ENCODE data around the gene TAS2R41. TPM values are rescaled to one million over a fixed set of nuclear protein-coding genes. Genes with fewer than 3 reads are reported as not detected.
"Not testable (repeated sequence)": the region's sequence is repeated elsewhere in the genome, so short reads cannot be mapped to it uniquely, and the experiment has no call there.

The TAS2R41 gene
- total and polyA plus RNA-seq, 7 experiments from 2014 or later, result 1.7 to 3.4 (median 2.0) TPM; not detected in 3

- intact Hi-C loops (cut with micrococcal nuclease), result no loop called here
- ChIA-PET POLR2A (no interaction called here), CTCF (no interaction called here)
- H3K4me3 Mint-ChIP-seq, result peak overlapping the region in 1 of 10 donors; percentile 19
- Histone ChIP-seq H3K27me3 (ENCODE audit: control insufficient read depth in 2 of 2, insufficient read depth in 2 of 2, low read length in 2 of 2) (no peaks in the 10 kb centered on the region), H3K4me3 (ENCODE audit: low read length) (no peak overlapping the region), H3K9me3 (ENCODE audit: control insufficient read depth in 2 of 3, low read length in 3 of 3) (no peaks in the 10 kb centered on the region), H3K36me3 (ENCODE audit: control insufficient read depth in 2 of 3, insufficient read depth in 3 of 3, low read length in 3 of 3) (no peaks in the 10 kb centered on the region), H3K27ac (ENCODE audit: low read depth, low read length) (no peak overlapping the region), H3K4me1 (ENCODE audit: control insufficient read depth in 2 of 2, insufficient read depth in 2 of 2, low read length in 2 of 2) (peaks cover 0 to 8% of the 10 kb centered on the region in 2 donors)
- DNase-seq, result no peak
- ATAC-seq, result no peak
- no peak overlapping the region for H3K27ac Mint-ChIP-seq
- peaks cover 0 to 5% (median 0%) of the 10 kb centered on the region in 11 donors for H3K9me3 Mint-ChIP-seq
- H3K4me1 Mint-ChIP-seq, result peaks cover 0 to 60% (median 44%) of the 10 kb centered on the region in 7 donors
- H3K36me3 Mint-ChIP-seq, result peaks cover 0 to 18% (median 8%) of the 10 kb centered on the region in 5 donors
- H3K27me3 Mint-ChIP-seq, result peaks cover 0 to 4% (median 0%) of the 10 kb centered on the region in 5 donors
These were observed 1.5 kb downstream of the TAS2R41 start for GRCh38 chr7:143479055-143479766.

GRCh38 chr7:143480501-143480900, 2.8 kb downstream of the TAS2R41 start:
- no peak overlapping the region for H3K27ac ChIP-seq (ENCODE audit: low read depth, low read length)
- ChIA-PET CTCF (interaction anchor here (0.6 kb wide), 1 partner anchor 105 kb away, joined by 3 read pairs; no protein-coding TSS in a partner anchor), POLR2A (no interaction called here)
- intact Hi-C loops (cut with micrococcal nuclease), result no loop called here
- H3K27me3 ChIP-seq (ENCODE audit: control insufficient read depth in 2 of 2, insufficient read depth in 2 of 2, low read length in 2 of 2), result no peaks in the 10 kb centered on the region
- peaks cover 0 to 8% of the 10 kb centered on the region in 2 donors for H3K4me1 ChIP-seq (ENCODE audit: control insufficient read depth in 2 of 2, insufficient read depth in 2 of 2, low read length in 2 of 2)
- Mint-ChIP-seq H3K4me1 (peaks cover 0 to 65% (median 44%) of the 10 kb centered on the region in 7 donors), H3K4me3 (peak overlapping the region in 1 of 10 donors; percentile 44), H3K9me3 (no peaks in the 10 kb centered on the region), H3K36me3 (peaks cover 0 to 18% (median 5%) of the 10 kb centered on the region in 5 donors), H3K27ac (no peak overlapping the region), H3K27me3 (no peaks in the 10 kb centered on the region)
- no peak overlapping the region for H3K4me3 ChIP-seq (ENCODE audit: low read length)
- no peak for DNase-seq
- no peak for ATAC-seq
- H3K9me3 ChIP-seq (ENCODE audit: control insufficient read depth in 2 of 3, low read length in 3 of 3), result no peaks in the 10 kb centered on the region
- H3K36me3 ChIP-seq (ENCODE audit: control insufficient read depth in 2 of 3, insufficient read depth in 3 of 3, low read length in 3 of 3), result no peaks in the 10 kb centered on the region

GRCh38 chr7:143484119-143484518, 6.4 kb downstream of the TAS2R41 start:
- no peak overlapping the region for H3K27ac ChIP-seq (ENCODE audit: low read depth, low read length)
- H3K36me3 ChIP-seq (ENCODE audit: control insufficient read depth in 2 of 3, insufficient read depth in 3 of 3, low read length in 3 of 3), result peaks cover 0 to 8% (median 0%) of the 10 kb centered on the region in 3 experiments
- Mint-ChIP-seq H3K4me3 (no peak overlapping the region), H3K27ac (peak overlapping the region in 1 of 9 donors; percentile 25), H3K4me1 (peaks cover 0 to 45% (median 32%) of the 10 kb centered on the region in 7 donors), H3K36me3 (peaks cover 0 to 35% (median 16%) of the 10 kb centered on the region in 5 donors), H3K27me3 (no peaks in the 10 kb centered on the region), H3K9me3 (no peaks in the 10 kb centered on the region)
- CTCF ChIA-PET, result interaction anchor here (0.6 kb wide), 1 partner anchor 21 kb away, joined by 3 read pairs; no protein-coding TSS in a partner anchor
- intact Hi-C loops (cut with micrococcal nuclease), result no loop called here
- no peaks in the 10 kb centered on the region for H3K27me3 ChIP-seq (ENCODE audit: control insufficient read depth in 2 of 2, insufficient read depth in 2 of 2, low read length in 2 of 2)
- peaks cover 0 to 8% of the 10 kb centered on the region in 2 donors for H3K4me1 ChIP-seq (ENCODE audit: control insufficient read depth in 2 of 2, insufficient read depth in 2 of 2, low read length in 2 of 2)
- POLR2A ChIA-PET, result no interaction called here
- no peak overlapping the region for H3K4me3 ChIP-seq (ENCODE audit: low read length)
- H3K9me3 ChIP-seq (ENCODE audit: control insufficient read depth in 2 of 3, low read length in 3 of 3), result no peaks in the 10 kb centered on the region
- no peak for ATAC-seq
- DNase-seq, result no peak

- Mint-ChIP-seq H3K9me3 (no peaks in the 10 kb centered on the region), H3K4me1 (peaks cover 0 to 38% (median 29%) of the 10 kb centered on the region in 7 donors), H3K4me3 (no peak overlapping the region), H3K27ac (no peak overlapping the region), H3K36me3 (peaks cover 0 to 41% (median 23%) of the 10 kb centered on the region in 5 donors), H3K27me3 (peaks cover 0 to 2% (median 0%) of the 10 kb centered on the region in 5 donors)
- Histone ChIP-seq H3K36me3 (ENCODE audit: control insufficient read depth in 2 of 3, insufficient read depth in 3 of 3, low read length in 3 of 3) (peaks cover 0 to 12% (median 0%) of the 10 kb centered on the region in 3 experiments), H3K4me3 (ENCODE audit: low read length) (no peak overlapping the region), H3K9me3 (ENCODE audit: control insufficient read depth in 2 of 3, low read length in 3 of 3) (no peaks in the 10 kb centered on the region), H3K4me1 (ENCODE audit: control insufficient read depth in 2 of 2, insufficient read depth in 2 of 2, low read length in 2 of 2) (peaks cover 0 to 8% of the 10 kb centered on the region in 2 donors), H3K27ac (ENCODE audit: low read depth, low read length) (no peak overlapping the region), H3K27me3 (ENCODE audit: control insufficient read depth in 2 of 2, insufficient read depth in 2 of 2, low read length in 2 of 2) (no peaks in the 10 kb centered on the region)
- intact Hi-C loops (cut with micrococcal nuclease), result no loop called here
- DNase-seq (no peak), ATAC-seq (no peak)
- ChIA-PET POLR2A (no interaction called here), CTCF (no interaction called here)
These were observed 7.4 kb downstream of the TAS2R41 start for GRCh38 chr7:143485094-143485493.

GRCh38 chr7:143485500-143485899, 7.8 kb downstream of the TAS2R41 start:
- Histone ChIP-seq H3K4me1 (ENCODE audit: control insufficient read depth in 2 of 2, insufficient read depth in 2 of 2, low read length in 2 of 2) (peaks cover 0 to 8% of the 10 kb centered on the region in 2 donors), H3K4me3 (ENCODE audit: low read length) (no peak overlapping the region), H3K27ac (ENCODE audit: low read depth, low read length) (no peak overlapping the region), H3K36me3 (ENCODE audit: control insufficient read depth in 2 of 3, insufficient read depth in 3 of 3, low read length in 3 of 3) (peaks cover 0 to 12% (median 0%) of the 10 kb centered on the region in 3 experiments), H3K9me3 (ENCODE audit: control insufficient read depth in 2 of 3, low read length in 3 of 3) (no peaks in the 10 kb centered on the region), H3K27me3 (ENCODE audit: control insufficient read depth in 2 of 2, insufficient read depth in 2 of 2, low read length in 2 of 2) (no peaks in the 10 kb centered on the region)
- DNase-seq (no peak), ATAC-seq (no peak)
- Mint-ChIP-seq H3K36me3 (peaks cover 0 to 43% (median 23%) of the 10 kb centered on the region in 5 donors), H3K27me3 (peaks cover 0 to 2% (median 0%) of the 10 kb centered on the region in 5 donors), H3K4me3 (no peak overlapping the region), H3K27ac (no peak overlapping the region), H3K9me3 (no peaks in the 10 kb centered on the region), H3K4me1 (peaks cover 0 to 34% (median 25%) of the 10 kb centered on the region in 7 donors)
- intact Hi-C loops (cut with micrococcal nuclease), result no loop called here
- ChIA-PET CTCF (no interaction called here), POLR2A (no interaction called here)

- H3K4me3 Mint-ChIP-seq; POLR2A ChIA-PET; intact Hi-C loops (cut with micrococcal nuclease); H3K4me1 ChIP-seq (ENCODE audit: control insufficient read depth in 2 of 2, insufficient read depth in 2 of 2, low read length in 2 of 2); H3K27ac ChIP-seq (ENCODE audit: low read depth, low read length); H3K9me3 Mint-ChIP-seq; DNase-seq; H3K27me3 Mint-ChIP-seq; H3K4me3 ChIP-seq (ENCODE audit: low read length); ATAC-seq; H3K9me3 ChIP-seq (ENCODE audit: control insufficient read depth in 2 of 3, low read length in 3 of 3); CTCF ChIA-PET; H3K27me3 ChIP-seq (ENCODE audit: control insufficient read depth in 2 of 2, insufficient read depth in 2 of 2, low read length in 2 of 2): not testable (repeated sequence)
- Mint-ChIP-seq H3K27ac (peak overlapping the region in 1 of 9 donors; percentile 31), H3K36me3 (peaks cover 0 to 50% (median 27%) of the 10 kb centered on the region in 5 donors), H3K4me1 (peaks cover 0 to 26% (median 18%) of the 10 kb centered on the region in 7 donors)
- H3K36me3 ChIP-seq (ENCODE audit: control insufficient read depth in 2 of 3, insufficient read depth in 3 of 3, low read length in 3 of 3), result peaks cover 0 to 12% (median 0%) of the 10 kb centered on the region in 3 experiments
These were observed 8.6 kb downstream of the TAS2R41 start for GRCh38 chr7:143486266-143486665.
